Measurements from ENCODE around the gene MRPS25.
"Not testable (repeated sequence)": the region's sequence is repeated elsewhere in the genome, so short reads cannot be mapped to it uniquely, and the experiment has no call there.

DNA sequence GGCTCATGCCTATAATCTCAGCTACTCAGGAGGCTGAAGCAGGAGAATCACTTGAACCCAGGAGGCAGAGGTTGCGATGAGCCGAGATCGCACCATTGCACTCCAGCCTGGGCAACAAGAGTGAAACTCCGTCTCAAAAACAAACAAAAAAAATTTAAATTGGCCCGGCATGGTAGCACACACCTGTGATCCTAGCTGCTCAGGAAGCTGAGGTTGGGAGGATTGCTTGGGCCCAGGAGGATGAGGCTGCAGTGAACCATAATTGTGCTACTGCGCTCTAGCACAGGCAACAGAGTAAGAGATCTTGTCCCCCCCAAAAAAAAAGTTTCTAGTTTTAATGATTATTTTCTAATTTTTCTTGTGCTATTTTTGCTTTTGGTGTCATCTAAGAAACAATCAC, 65.9 kb downstream of the MRPS25 start:
- TF ChIP-seq, protein P1, sequence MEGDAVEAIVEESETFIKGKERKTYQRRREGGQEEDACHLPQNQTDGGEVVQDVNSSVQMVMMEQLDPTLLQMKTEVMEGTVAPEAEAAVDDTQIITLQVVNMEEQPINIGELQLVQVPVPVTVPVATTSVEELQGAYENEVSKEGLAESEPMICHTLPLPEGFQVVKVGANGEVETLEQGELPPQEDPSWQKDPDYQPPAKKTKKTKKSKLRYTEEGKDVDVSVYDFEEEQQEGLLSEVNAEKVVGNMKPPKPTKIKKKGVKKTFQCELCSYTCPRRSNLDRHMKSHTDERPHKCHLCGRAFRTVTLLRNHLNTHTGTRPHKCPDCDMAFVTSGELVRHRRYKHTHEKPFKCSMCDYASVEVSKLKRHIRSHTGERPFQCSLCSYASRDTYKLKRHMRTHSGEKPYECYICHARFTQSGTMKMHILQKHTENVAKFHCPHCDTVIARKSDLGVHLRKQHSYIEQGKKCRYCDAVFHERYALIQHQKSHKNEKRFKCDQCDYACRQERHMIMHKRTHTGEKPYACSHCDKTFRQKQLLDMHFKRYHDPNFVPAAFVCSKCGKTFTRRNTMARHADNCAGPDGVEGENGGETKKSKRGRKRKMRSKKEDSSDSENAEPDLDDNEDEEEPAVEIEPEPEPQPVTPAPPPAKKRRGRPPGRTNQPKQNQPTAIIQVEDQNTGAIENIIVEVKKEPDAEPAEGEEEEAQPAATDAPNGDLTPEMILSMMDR (optimal IDR thresholded peaks at IDR 0.05 in 1 of 3, IDR thresholded peaks at IDR 0.05 in 1 of 3, conservative IDR thresholded peaks at IDR 0.05 in 1 of 3; ENCODE audit: extremely low read depth in 1 of 3, insufficient read depth in 2 of 3, low read length in 3 of 3), result not testable (repeated sequence)
- not testable (repeated sequence) for TF ChIP-seq EZH2 (IDR thresholded peaks at IDR 0.05; ENCODE audit: low read length)

Data from keratinocyte (primary cell).